Bronchial smooth muscle cell (primary cell): Measurements from ENCODE around the gene ADTRP. TPM values are rescaled to one million over a fixed set of nuclear protein-coding genes. Genes with fewer than 3 reads are reported as not detected.

Experiments used
- total RNA-seq: library from RNA; depleted of rRNA; stranded (reverse); fragments of >200 nt; gene quantifications from 2 replicates; pipeline ENCODE4 v1.2.1, GENCODE V29; 2014

ADTRP gene, protein sequence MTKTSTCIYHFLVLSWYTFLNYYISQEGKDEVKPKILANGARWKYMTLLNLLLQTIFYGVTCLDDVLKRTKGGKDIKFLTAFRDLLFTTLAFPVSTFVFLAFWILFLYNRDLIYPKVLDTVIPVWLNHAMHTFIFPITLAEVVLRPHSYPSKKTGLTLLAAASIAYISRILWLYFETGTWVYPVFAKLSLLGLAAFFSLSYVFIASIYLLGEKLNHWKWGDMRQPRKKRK
- 2.2 and 3.0 TPM in 2 replicates for total RNA-seq

DNA sequence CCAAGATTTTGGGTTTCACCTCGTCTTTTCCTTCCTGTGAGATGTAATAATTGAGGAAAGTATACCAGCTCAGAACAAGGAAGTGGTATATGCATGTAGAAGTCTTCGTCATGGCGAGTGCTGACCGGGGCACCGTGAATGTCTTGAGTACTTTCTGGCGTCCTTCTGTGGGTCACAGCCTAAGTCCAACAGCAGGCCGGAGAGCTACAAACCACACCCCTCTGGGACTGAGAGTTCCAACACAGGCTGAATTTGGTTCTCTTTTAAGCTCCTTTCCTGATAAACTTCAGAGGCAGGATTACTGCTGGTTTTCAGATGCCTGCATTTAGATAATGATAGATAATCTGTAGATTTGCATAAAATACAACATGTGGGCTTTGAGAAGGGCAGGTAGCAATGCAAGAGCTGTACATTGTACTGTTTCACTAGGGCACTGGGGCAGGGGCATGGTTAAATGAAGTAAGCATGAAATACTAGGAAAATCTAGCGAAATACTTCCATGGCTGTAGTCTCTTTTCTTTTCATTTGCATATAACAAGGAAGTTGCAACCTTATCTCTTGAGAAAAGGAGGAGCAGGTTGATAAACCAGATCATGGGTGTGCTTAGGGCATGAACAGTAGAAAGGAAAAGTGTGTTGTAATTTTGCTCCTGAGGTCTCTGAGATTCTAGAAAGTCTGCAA, at the start of gene ADTRP:
TSS of gene ADTRP (minus strand) at position 156 of the 681 bp plus-strand sequence. CDS start at position 112, 44 bp downstream.

Other genes starting within 250 kb of the ADTRP start
- 0.32 and 0.34 TPM in 2 replicates for gene TMEM170B, start 241.1 kb downstream of the ADTRP start, total RNA-seq
- gene HIVEP1, start 233.5 kb upstream of the ADTRP start, total RNA-seq: 6.0 and 6.4 TPM in 2 replicates